Loucy (cell line): ENCODE data around the gene CEMIP2.

Experiments
- EZH2phosphoT487 ChIP-seq: fragments of 200-600 bp; IDR thresholded peaks from 2 replicates; pipeline ENCODE4 v1.6.1; 2018; ENCODE audit warnings: antibody characterized with exemption, mild to moderate bottlenecking, moderate library complexity, borderline replicate concordance
- TF ChIP-seq, protein P1 (sequence below): fragments of 200-600 bp; sonication (generic); conservative IDR thresholded peaks from 2 replicates; pipeline ENCODE4 v1.5.1; 2014; ENCODE audit warnings: mild to moderate bottlenecking, antibody characterized with exemption, low read length

DNA sequence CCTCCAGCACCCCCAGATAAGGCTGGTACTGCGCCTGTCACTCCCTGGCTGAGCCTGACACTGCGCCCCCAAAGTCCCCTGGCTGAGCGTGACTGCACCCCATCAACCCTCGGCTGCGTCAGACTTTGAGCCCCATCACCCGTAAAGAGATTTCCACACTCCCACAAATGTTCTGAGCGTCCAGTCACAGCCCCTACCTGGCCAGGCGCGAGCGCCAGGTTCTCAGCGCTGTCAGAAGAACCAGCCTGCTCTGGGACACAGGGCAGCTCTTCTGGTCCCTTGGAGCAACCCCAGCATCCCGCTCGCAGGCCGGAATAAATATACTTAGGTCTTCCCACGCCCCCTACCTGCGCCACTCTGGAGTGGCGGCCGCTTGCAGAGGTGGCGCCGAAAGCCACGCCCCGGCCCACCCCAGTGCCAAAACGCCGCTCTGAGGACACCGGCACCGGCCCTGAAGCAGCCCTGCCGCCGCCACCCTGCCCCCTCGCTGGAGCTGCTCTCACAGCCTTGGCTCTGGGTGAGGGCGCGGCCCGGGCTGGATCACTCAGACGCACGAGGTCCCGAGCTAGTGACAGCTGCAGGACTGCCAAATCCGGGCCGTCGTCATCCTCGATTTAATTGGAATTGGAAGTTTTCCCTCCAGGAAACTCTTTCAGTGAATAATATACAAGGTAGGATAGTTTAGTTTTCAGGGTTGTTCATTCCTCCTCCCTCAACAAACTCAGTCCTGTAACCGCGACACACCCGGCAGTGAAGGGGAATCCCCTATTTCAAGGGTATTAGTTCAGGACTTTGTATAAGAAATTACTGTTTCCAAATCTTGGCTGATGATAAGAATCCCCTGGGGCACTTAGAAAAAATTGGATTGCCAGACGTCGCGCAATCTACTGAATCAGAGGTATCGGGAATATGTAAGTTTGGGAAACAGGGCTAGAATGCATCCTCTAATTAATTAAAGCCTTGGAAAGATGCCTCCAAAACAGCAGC is 1.2 kb upstream of the CEMIP2 start:
- TF ChIP-seq, protein P1, sequence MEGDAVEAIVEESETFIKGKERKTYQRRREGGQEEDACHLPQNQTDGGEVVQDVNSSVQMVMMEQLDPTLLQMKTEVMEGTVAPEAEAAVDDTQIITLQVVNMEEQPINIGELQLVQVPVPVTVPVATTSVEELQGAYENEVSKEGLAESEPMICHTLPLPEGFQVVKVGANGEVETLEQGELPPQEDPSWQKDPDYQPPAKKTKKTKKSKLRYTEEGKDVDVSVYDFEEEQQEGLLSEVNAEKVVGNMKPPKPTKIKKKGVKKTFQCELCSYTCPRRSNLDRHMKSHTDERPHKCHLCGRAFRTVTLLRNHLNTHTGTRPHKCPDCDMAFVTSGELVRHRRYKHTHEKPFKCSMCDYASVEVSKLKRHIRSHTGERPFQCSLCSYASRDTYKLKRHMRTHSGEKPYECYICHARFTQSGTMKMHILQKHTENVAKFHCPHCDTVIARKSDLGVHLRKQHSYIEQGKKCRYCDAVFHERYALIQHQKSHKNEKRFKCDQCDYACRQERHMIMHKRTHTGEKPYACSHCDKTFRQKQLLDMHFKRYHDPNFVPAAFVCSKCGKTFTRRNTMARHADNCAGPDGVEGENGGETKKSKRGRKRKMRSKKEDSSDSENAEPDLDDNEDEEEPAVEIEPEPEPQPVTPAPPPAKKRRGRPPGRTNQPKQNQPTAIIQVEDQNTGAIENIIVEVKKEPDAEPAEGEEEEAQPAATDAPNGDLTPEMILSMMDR = peak; percentile 37
- TF ChIP-seq EZH2phosphoT487 = no peak
